NT2/D1 (cell line): ENCODE results near the gene PRKCB.

Experiments used
- SUZ12 ChIP-seq: IDR thresholded peaks from 2 replicates; pipeline ENCODE4 v1.6.1; 2011; ENCODE audit not compliant: insufficient read length, insufficient read depth; ENCODE audit errors: extremely low read depth
- YY1 ChIP-seq: IDR thresholded peaks from 2 replicates; pipeline ENCODE4 v1.6.1; 2011; ENCODE audit not compliant: insufficient read length, insufficient read depth
- ZNF274 ChIP-seq: IDR thresholded peaks from 2 replicates; pipeline ENCODE4 v1.6.1; 2011; ENCODE audit warnings: mild to moderate bottlenecking, low read depth, low read length

- TF ChIP-seq SUZ12 (no peak), ZNF274 (no peak), YY1 (no peak)
Measured at GRCh38 chr16:24088767-24089166, 253.0 kb downstream of the PRKCB start.
